Stimulated activated CD8-positive, alpha-beta memory T cell treated with anti-CD3 and anti-CD28 coated beads, Interleukin-7, amount 100 ng/mL, for 4 hours (primary cell): ENCODE measurements around the gene PODXL2.
"Not testable (repeated sequence)": the region's sequence is repeated elsewhere in the genome, so short reads cannot be mapped to it uniquely, and the experiment has no call there.

Experiments
- DNase-seq, 2 donors: peaks; one replicate each; pipeline ENCODE4 v3.0.0-alpha.2; 2020; ENCODE audit warnings: low read depth in 2 of 2

The PODXL2 gene

DNA sequence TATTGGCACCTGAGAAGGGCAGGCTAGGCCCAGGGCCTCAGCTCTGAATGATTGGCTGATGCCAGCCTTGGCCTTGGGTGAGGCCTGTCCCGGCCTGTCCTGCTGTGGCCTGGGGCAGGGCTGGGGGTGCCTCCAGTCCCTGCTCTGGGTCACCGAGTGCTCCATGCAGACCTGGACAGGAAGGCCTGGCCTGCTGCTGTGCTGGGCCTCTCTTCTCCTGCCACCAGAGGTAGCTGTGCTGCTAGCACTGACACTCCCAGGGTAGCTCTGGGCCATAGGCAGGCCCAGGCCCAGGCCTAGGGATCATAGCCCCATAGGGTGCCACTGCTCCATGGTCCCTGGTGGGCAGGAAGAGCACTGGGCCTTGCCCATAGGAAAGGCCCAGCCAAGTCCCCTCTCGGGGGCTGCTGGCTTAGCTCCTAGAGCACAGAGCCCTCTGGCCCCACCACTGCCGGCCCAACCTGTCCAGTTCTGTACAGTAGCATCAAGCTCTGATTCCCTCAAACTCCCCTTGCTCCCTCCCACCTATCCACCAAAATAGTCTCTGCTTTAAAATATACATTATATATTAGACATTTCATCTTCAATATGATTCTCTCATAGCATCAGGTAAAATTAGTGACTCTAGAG, 62.0 kb downstream of the PODXL2 start:
- no peak for DNase-seq

DNA sequence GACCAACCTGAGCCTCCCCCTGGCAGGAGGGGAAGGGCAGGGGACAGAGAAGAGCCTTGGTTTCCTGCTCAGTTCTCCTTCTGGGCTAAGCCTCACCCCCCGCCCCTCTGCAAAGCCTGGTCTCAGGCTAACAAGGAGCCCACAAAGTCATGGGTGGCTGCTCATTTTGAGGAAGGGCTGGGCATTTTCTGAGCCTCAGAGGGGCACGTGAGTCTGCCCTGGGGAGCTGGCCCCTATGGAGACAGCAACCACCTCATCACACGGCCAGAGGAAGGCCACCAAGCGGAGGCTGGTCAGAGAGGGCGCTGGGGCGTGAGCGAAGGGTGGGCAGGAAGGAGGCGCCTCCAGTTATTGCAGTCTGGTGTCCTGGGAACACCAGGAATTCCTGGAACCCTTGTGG, 62.5 kb downstream of the PODXL2 start:
- DNase-seq = no peak

DNA sequence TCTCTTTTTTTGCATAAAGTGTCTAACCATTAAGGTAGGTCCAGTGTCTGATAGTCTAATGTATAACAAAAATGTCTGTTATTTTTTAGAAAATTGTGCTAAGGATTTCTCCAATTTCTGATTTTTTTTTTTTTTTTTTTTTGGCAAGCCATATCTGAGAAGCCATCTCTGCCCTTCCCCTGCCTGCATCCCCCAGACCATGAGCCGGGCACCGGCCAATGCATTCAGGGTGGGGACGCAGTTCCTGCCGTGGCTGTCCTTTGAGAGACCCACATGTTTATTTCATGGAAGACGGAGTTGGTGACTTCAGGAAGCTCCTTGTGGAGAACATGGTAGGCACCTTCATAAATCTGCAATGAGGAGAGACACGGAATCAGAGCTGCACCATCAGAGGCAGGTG, 63.0 kb downstream of the PODXL2 start:
- DNase-seq = no peak

DNA sequence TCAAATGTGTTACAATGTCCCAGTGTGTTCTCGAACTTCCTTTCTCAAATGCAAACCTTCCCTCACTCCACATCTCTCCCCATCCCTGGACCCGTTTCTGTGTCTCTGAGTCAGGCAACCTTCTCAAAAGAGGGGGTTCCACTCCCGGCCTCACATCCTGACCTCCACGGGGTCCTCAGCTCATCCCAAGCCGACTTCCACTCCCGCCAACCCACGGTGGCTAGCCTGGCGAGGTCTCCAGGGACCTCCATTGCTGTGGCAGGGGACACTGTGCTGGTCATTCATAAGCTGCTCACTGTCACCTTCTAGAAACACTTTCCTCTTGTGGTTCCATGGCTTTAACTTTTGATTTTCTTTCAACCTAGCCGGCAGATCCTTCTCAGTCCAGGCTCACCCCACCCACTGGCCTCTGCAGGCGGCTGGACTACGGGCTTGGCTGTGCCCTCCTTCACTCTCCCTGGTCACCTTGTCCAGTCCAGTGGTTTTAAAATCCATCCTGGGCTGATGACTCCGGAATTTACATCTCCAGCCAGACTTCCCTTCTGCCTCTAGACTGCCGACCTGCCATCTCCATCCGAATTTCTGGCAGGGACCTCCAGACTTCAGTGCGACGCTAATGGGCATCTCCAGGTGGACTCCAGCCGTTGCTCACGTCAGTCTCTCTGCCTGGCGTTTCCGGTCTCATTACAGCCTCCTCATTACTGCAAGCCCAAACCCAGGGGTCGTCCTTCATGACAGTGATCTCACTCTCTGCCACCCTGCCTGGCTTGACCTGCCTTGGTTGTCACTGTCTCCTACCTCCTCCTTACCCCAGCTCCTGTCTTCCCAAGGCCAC, 63.7 kb downstream of the PODXL2 start:
- DNase-seq = no peak

DNA sequence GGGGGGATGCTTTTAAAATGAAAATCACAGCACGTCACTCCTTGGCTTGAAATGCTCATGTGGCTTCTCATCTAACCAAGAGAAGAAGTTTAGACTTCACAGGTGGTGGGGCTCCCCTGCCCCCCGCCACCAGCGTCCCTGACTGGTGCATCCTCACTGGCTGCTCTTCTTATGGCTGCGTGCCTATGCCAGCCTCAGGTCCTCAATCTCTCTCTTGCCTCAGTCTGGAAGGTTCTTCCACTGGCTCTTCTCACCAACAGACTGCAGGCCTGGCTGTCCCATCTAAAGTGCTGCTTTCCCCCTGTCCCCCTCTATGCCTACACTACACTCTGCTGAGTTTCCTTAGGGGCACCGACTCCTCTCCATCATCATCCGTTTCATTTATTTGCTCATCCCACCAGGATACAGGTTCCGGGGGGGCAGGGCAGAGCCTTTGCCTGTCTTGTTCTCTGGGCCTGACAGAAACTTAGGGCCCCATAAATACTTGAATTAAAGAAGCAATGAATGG, 64.4 kb downstream of the PODXL2 start:
- no peak for DNase-seq

DNA sequence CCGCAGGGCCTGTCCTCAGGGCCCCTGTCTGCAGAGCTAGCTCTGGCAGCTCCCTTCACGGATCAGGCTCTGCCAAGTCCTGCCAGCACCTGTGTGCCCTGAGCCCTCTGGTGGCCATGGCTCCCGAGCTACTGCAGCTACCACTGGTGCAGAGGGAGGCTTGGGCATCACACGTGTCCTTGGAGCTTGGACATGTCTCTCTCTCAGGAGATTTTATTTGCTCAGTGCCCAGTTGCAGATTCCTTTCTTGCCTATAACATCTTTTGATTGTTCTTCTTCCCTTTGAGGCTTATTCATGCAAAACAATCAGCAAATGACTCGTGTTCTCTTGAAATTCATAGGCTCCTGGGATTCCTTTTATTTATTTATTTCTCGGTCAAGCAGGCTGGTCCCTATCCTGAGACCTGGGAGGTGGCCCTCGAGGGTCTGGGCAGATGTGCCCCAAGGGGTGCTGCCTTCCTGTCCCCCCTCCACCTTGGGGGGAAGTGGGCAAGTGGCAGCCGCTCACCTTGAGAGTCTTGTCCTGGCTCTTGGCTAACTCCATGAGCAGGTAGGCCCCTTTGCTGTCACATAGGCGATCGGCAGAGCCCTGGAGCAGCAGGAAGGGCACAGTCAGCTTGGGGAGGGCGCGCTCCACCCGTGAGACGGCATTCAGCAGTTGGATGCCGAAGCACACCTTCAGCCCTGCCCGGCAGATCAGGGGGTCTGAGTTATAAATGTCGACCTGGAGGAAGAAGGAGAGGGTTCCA, 65.7 kb downstream of the PODXL2 start:
- DNase-seq = no peak

DNA sequence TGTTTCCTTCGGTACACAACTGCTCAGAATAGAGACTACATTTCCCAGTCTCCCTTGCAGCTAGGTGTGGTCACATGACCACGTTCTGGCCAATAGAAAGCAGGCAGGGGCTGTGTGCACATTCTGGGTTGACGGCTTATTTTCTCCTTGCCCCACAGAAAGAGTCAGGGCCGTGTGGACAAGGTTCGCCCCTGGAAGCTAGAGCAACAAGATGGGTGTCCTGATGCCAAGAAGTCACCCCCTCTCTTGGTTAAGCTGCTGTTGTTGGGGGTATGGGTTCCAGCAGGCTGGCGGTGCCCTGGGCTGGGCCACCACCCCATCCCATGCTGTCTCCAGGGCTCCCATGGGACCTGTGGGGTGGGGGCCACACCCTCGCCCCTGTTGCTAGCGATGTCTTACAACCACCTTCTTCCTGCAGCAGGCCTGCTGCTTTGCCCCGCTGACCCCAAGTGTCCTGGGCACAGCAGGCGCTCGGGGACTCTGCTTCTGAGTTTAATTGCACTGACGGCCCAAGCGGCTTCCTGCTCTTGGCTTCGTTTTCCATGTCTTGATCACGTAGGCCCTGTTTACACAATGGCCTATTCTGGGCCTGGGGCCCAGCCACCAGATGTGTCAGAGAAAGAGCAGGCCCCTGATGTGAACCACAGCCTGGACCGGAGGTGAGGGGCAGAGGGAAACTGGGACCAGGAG, 68.7 kb downstream of the PODXL2 start:
- DNase-seq = no peak

DNA sequence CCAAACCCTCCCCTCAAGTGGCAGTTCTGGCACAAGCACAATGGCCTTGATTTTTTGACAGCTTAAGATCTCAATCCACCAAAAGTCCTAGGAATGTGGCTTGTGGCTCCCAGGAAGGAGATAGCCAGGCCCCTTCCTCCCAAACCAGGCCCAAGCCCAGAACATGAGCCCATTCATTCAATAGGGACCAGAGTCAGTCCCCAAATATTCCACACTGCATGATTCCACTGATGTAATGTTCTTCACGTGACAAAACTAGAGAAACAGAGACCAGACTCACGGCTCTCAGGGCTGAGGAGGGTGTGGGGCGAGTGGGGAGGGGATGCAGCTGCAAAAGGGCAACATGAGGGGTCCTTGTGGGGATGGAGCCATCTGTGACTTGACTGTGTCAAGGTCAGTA, 69.3 kb downstream of the PODXL2 start:
- DNase-seq = no peak

DNA sequence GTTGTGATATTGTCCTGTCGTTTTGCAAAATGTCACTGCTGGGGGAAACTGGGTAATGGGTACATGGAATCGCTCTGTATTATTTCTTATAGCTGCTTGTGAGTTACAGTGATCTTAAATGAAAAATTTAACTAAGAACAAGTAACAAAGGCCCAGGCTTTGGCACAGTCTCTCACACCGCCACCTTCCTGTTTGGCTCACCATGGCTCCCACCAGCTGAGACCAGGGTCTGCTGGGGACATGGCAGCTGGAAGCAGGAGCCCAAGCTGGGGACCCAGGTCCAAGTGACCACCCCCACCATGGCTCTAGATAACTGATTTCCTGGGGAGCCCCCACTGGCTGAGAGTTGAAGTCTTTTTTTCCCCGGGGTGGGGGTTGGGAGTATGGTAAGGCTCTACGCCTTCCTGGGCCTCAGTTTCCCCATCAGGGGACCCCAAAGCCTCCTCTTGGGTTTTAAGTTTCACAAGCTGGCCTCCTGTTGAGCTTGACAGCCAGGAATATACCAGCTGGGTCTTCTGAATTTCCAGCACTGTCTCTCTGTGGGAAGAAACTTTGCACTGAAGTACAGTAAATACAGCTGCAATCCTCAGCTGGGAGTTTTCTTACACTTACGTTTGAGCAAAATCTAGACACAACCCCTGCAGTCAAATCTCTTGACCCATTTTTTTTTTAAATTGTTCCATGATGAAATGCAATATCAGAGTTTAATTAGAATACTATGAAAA, 69.9 kb downstream of the PODXL2 start:
- no peak for DNase-seq

DNA sequence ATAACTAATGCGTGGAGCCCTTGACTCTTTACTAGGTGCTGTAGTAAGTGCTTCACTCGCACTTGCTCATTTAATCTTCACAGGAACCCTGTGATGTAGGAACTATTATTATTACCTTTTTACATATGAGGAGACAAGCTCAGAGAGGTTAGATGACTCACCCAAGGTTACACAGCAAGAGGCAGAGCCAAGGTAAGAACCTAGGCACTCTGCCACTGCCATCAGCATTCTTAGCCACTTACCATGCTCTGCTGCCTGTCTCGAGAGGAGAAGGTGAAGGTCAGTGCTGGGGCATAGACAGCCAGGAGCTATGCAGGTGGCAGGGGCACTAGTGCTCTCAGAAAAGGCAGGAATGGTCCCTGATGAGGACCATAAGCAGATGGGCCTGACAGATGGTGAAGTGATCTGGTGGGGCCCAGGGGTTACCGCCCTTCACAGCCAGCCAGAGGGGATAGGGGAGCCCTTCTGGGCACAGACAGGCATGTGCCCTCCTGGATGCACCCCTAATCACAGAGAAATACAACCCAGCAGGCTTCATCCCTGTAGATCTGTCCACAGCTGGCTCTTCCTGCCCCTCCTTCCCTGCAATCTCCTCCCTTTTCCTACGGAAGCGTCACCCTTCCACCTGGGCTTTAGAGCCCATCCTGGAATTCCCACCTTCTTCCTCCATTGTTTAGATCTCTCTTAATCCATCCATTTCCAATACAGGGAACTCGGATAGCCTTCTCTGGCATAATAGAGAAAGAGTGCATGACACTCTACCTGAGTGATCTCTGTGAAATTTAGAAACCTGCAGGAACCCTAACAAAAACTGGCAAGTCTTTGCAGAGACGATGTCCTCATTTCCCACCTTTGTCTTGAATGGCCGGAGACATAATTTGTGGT, 70.7 kb downstream of the PODXL2 start:
- no peak for DNase-seq

DNA sequence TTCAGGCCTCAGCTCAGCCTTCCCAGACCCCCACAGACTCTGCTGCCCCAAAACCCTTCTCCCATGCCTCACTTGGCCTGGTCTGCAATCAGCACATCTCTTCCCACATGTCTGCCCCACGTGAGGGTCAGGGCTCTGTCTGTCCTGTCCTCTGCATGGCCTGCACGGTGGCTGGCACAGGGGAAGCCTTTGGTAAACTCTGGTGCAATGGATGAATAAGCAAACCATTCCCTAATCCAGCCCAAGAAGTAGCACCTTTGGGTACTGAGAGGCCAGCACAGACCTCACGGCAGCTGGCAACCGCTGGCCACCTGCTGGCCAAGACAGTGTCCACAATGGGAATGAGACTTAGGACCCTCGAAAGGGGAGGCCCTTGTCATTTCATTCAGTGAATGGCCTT, 71.4 kb downstream of the PODXL2 start:
- no peak for DNase-seq

DNA sequence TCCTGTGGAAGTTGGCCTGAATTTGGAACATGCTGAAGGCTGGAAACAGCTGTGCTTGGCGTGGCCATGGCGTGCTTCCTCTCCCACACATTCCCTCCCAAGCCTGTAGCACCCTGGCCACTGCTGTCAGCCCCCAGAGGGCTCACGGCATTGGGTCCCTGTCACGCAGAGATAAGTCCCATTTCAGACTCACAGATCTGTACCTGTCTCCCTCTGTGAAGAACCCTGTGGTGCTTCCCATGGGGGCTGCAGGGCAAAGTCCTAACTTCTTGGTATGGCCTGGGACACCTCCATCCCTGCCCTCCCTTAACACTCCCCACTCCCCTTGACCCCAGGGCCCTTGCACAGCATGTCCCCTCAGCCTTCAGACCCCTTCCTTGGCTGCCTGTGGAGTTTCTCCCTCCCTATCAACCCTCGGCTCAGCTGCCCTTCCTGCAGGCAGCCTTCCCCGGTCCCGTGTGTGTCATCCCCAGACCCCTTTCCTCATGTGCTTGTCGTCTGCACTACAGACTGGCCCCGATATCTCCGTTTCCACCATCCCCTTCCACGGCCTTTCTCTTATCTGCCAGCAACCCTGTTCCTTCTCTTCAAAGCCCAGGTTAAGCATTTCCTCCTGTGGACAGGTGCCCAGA, 72.4 kb downstream of the PODXL2 start:
- DNase-seq = no peak

DNA sequence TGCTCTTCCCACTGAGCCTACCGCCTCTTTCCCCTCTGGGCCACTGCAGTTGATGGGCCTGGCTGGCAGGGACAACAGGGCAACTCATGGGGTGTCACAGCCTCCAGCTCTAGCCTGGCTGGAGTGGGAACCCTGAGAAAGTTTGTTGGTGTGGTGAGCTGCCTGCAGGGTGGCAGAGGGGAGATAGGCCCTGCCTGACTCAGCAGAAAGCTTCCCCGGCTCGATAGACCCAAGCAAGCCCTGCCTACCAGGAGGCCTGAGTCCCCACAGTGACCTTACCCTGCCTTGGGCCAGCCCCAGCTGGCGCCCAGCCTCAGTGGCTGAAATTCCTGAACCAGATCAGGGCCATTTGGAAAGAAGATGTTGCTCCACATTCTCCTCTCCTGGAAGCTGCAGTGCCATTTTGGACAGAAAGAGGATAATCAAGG, 73.2 kb downstream of the PODXL2 start:
- DNase-seq = no peak

DNA sequence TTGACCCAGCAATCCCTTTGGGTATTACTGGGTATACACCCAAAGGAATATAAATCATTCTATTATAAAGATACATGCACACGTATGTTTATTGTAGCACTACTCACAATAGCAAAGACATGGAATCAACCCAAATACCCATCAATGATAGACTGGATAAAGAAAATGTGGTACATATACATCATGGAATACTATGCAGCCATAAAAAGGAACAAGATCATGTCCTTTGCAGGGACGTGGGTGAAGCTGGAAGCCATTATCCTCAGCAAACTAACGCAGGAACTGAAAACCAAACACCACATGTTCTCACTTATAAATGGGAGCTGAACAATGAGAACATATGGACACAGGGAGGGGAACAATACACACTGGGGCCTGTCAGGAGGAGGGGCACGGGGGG, 75.9 kb downstream of the PODXL2 start:
- not testable (repeated sequence) for DNase-seq

DNA sequence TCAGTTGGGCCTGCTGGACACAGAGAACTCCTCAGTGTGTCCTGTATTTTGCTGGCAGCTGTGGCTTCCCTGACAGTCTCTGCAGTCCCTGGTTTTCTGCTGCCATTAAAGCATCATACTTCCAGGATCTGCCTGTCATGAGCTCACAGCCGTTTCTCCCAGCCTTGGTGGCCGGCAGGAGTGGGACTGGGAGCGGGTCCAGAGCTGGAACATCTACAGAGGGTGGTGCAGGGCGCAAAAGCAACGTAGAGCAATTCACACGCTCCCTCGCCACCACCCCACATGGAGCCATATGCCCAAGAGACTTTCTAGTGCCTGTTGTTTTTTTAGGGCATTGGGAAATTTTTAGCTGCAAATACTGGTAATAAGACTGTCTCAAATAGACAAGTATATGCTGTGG, 77.3 kb downstream of the PODXL2 start:
- no peak for DNase-seq

DNA sequence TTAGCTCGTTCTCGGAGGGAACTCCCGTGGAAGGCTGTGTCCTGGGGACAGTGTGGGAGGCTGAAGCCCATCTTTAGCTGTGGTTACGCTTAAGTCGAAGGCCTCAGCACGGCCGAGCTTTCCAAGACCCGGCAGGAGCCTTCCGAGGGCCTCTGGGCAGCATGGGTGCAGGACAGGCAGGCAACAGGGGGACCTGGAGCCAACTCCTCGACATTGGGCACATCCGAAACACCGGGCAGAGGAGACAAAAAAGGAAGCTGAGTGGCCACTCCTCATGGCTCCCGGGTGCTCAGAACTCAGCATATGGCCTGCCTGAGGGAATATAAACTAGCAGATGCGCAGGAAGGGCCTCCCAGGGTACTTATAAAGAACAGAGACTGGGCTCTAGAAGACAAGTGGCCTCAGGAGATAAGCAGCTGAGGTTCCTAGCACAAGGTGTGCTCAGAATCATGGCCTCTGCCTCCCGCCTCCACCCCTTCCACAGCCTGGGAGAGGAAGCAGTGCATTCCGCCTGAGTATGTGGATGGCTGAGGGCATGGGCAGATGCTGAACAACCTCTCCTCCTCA, 77.9 kb downstream of the PODXL2 start:
- no peak for DNase-seq

DNA sequence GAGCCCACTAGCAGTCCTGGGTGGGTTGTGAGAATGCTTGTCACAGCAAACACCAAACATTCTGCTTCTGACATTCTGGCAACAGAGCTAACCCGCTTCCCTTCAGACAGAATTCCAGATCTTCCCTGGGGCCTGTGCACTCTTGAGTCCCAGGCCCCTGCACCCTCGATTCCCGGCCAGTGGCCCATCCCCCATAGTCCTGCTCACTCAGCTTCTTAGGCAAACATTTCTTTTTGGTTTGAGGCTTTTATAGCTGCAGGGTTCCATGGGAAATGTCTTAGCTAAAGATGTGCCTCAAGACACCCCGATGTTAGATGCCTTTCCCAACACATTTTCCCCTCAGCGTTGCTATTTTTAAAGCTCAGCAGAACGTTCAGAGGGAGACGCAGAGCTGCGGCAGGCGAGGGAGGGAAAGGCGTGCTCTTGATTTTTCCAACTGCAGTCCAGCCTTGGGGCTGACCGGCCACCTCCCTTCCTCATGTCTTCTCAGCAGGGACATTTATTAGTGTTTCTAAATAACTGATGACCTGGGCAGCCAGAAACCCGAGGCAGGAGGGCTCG, 78.9 kb downstream of the PODXL2 start:
- no peak for DNase-seq

DNA sequence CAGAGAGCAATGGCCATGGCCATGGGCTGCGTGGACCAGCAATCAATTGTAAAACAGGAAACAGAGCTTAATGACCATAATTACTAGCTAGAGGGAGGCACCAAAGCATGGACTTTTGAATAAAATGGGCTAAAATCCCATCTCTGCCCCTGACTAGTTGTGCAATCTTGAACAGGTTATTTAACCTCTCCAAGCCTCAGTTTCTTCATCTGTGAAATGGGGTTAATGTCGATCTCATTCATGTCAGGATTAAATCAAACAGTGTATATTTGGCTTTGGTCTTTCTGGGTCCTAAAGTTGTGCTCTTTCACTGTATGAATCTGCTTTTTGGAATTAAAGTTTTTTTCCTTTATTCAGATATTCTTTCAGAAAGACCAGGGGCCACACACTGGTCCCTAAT, 79.9 kb downstream of the PODXL2 start:
- no peak for DNase-seq
